Endothelial cell of umbilical vein (primary cell): Measurements from ENCODE around the gene KIF24. TPM values are rescaled to one million over a fixed set of nuclear protein-coding genes. Genes with fewer than 3 reads are reported as not detected.

Source experiments
- BruUV-seq: library from RNA; stranded (reverse); fragments of 400-500 nt; replicated peaks from 2 replicates; lab custom pipeline; 2021; lab: Mats Ljungman, UMichigan
- CTCF ChIA-PET: fragments of 300-600, 350-600 bp; sonication (Branson Sonifier 250); formaldehyde crosslinking; loops from one replicate; lab custom pipeline; 2021; ENCODE audit warnings: antibody characterized with exemption, inconsistent platforms; lab: Charles Lee
- POLR2A ChIA-PET: fragments of 300-600, 350-600 bp; sonication (Branson Sonifier 250); formaldehyde crosslinking; loops from one replicate; lab custom pipeline; 2021; ENCODE audit warnings: antibody characterized with exemption, inconsistent platforms; lab: Charles Lee
- DNase-seq: peaks from one replicate; pipeline ENCODE4 v3.0.0-alpha.2; 2011; ENCODE audit warnings: low read depth, low spot score
- FAIRE-seq: peaks from 2 replicates; lab custom pipeline; 2011; peaks lifted over from hg19 to GRCh38; lab: Jason Lieb, UNC
- H2AFZ ChIP-seq: 2 replicates; pipeline ENCODE4 v1.6.0; 2012; ENCODE audit warnings: low read depth, low read length, control low read depth, inconsistent platforms
- H3K27ac ChIP-seq: 2 replicates; pipeline ENCODE4 v1.5.1; 2011; ENCODE audit warnings: low read depth, mild to moderate bottlenecking, control low read depth, low read length, moderate library complexity; ENCODE audit not compliant: insufficient read depth
- H3K27me3 ChIP-seq, 2 experiments: 2 replicates each; pipeline versions ENCODE4 v1.6.0 to v1.6.1; 2011; ENCODE audit warnings: low read length in 2 of 2, mixed read lengths in 1 of 2; ENCODE audit not compliant: control insufficient read depth in 2 of 2, insufficient read depth in 2 of 2
- H3K36me3 ChIP-seq, 2 experiments: 2 replicates in 1 of 2; 3 replicates in 1 of 2; pipeline ENCODE4 v1.5.1; 2011; ENCODE audit warnings: low read length in 2 of 2, mild to moderate bottlenecking in 1 of 2, moderate library complexity in 1 of 2; ENCODE audit not compliant: control insufficient read depth in 2 of 2, insufficient read depth in 2 of 2; ENCODE audit errors: extremely low read depth in 1 of 2
- H3K4me1 ChIP-seq: 3 replicates; pipeline ENCODE4 v1.5.1; 2011; ENCODE audit warnings: mild to moderate bottlenecking, low read length; ENCODE audit not compliant: control insufficient read depth, insufficient read depth; ENCODE audit errors: extremely low read depth
- H3K4me2 ChIP-seq: 2 replicates; pipeline ENCODE4 v1.6.1; 2011; ENCODE audit warnings: low read length, control low read depth, mixed read lengths; ENCODE audit not compliant: insufficient read depth
- H3K4me3 ChIP-seq, 3 experiments: fragments of 200-600 bp in 1 of 3; sonication (generic), shearing (Covaris generic) in 1 of 3; replicated peaks in 1 of 3; 2 replicates each; pipeline ENCODE4 v1.5.1; 2011 to 2016; ENCODE audit warnings: control low read depth in 3 of 3, low read length in 3 of 3, mild to moderate bottlenecking in 2 of 3, inconsistent platforms in 1 of 3, low read depth in 1 of 3, moderate library complexity in 1 of 3; ENCODE audit not compliant: insufficient read depth in 1 of 3
- H3K79me2 ChIP-seq: 2 replicates; pipeline ENCODE4 v1.6.0; 2012; ENCODE audit warnings: low read length, inconsistent platforms; ENCODE audit not compliant: control insufficient read depth, insufficient read depth
- H3K9ac ChIP-seq: replicated peaks from 2 replicates; pipeline ENCODE3; 2011; ENCODE audit warnings: low read length, control low read depth; ENCODE audit not compliant: insufficient read depth; ENCODE audit errors: extremely low read depth
- H3K9me1 ChIP-seq: replicated peaks from 3 replicates; pipeline ENCODE4 v1.6.0; 2011; ENCODE audit warnings: mild to moderate bottlenecking, low read length; ENCODE audit not compliant: control insufficient read depth, insufficient read depth; ENCODE audit errors: extremely low read depth
- H3K9me3 ChIP-seq: replicated peaks from 2 replicates; pipeline ENCODE4 v1.5.1; 2012; ENCODE audit warnings: low read length, inconsistent platforms; ENCODE audit not compliant: control insufficient read depth, insufficient read depth
- H4K20me1 ChIP-seq: replicated peaks from 2 replicates; pipeline ENCODE3; 2011; ENCODE audit warnings: mild to moderate bottlenecking, low read length; ENCODE audit not compliant: control insufficient read depth, insufficient read depth; ENCODE audit errors: extremely low read depth
- CTCF ChIP-seq, 2 donors: IDR thresholded peaks; 1 replicate in 1 of 2; 2 replicates in 1 of 2; pipeline ENCODE4 v1.5.1; 2011; ENCODE audit warnings: low read length in 2 of 2, mild to moderate bottlenecking in 2 of 2, moderate library complexity in 2 of 2, control low read depth in 1 of 2, inconsistent platforms in 1 of 2, low read depth in 1 of 2; ENCODE audit not compliant: insufficient read depth in 1 of 2; ENCODE audit errors: extremely low read depth in 1 of 2
- EZH2 ChIP-seq: IDR thresholded peaks from 2 replicates; pipeline ENCODE4 v1.6.1; 2012; ENCODE audit warnings: borderline replicate concordance, low read depth, mild to moderate bottlenecking, moderate library complexity, low read length, inconsistent platforms; ENCODE audit not compliant: severe bottlenecking
- FOS ChIP-seq: IDR thresholded peaks from 2 replicates; pipeline ENCODE4 v1.6.1; 2011; ENCODE audit warnings: mild to moderate bottlenecking, low read length, moderate library complexity, borderline replicate concordance; ENCODE audit not compliant: insufficient read depth
- GATA2 ChIP-seq: IDR thresholded peaks from 2 replicates; pipeline ENCODE4 v1.7.0; 2011; ENCODE audit warnings: low read depth, mild to moderate bottlenecking, moderate library complexity, mixed read lengths, low read length; ENCODE audit not compliant: insufficient read length, insufficient read depth
- JUN ChIP-seq: IDR thresholded peaks from 2 replicates; pipeline ENCODE4 v1.6.1; 2011; ENCODE audit warnings: borderline replicate concordance, low read depth; ENCODE audit not compliant: insufficient read length, insufficient read depth
- MAX ChIP-seq: IDR thresholded peaks from 2 replicates; pipeline ENCODE4 v1.6.1; 2011; ENCODE audit not compliant: insufficient read depth, insufficient read length
- MYC ChIP-seq: IDR thresholded peaks from one replicate; pipeline ENCODE4 v1.6.1; 2011; ENCODE audit warnings: mild to moderate bottlenecking, low read depth, low read length
- POLR2A ChIP-seq: IDR thresholded peaks from 2 replicates; pipeline ENCODE4 v1.6.1; 2012; ENCODE audit warnings: low read depth, mild to moderate bottlenecking, control low read depth, low read length
- POLR2AphosphoS5 ChIP-seq: IDR thresholded peaks from 2 replicates; pipeline ENCODE4 v1.6.1; 2012; ENCODE audit warnings: low read depth, mild to moderate bottlenecking, control low read depth, low read length, moderate library complexity; ENCODE audit not compliant: insufficient read depth
- dilution Hi-C: fragments of 300-500 bp; cut with MboI; formaldehyde crosslinking; loops from one replicate; pipeline ENCODE4 v1.15.0; 2019; ENCODE audit warnings: low sequenced_read_pairs; ENCODE audit not compliant: extremely low pct_ligation_motif_present
- intact Hi-C: fragments of 100-400 bp; cut with micrococcal nuclease; formaldehyde crosslinking; loops from one replicate; pipeline ENCODE4 v1.10.0; 2022
- polyA plus RNA-seq, 4 experiments: library from polyadenylated mRNA; depleted of rRNA in 3 of 4; stranded (reverse) in 3 of 4; unstranded in 1 of 4; fragments of >200 nt; gene quantifications; 2 replicates each; pipeline versions ENCODE4 v1.2.1 to v1.2.3, GENCODE V29; 2011 to 2012; ENCODE audit warnings: missing spikeins in 1 of 4
- total RNA-seq: library from RNA; stranded (reverse); gene quantifications from 2 replicates; pipeline ENCODE4 v1.2.3, GENCODE V29; 2021

Gene KIF24
- total and polyA plus RNA-seq, 2 donors (not counting 3 experiments of a cell fraction or from before 2014, with no cell fraction given) = 2.1 to 4.8 TPM

GRCh38 chr9:34322899-34323591 is 6.0 kb downstream of the KIF24 start:
- DNase-seq (no peak), FAIRE-seq (no peak)
- Histone ChIP-seq H3K36me3 (no peaks in the 10 kb centered on the region), H3K27ac (no peak overlapping the region), H3K4me3 (no peak overlapping the region), H3K9ac (no peak overlapping the region), H3K9me3 (no peaks in the 10 kb centered on the region), H4K20me1 (no peaks in the 10 kb centered on the region), H2AFZ (no peak overlapping the region), H3K79me2 (peaks cover 8% of the 10 kb centered on the region), H3K27me3 (no peaks in the 10 kb centered on the region), H3K4me1 (peaks cover 3% of the 10 kb centered on the region), H3K9me1 (no peaks in the 10 kb centered on the region), H3K4me2 (no peak overlapping the region)
- no peak for TF ChIP-seq POLR2AphosphoS5
- TF ChIP-seq FOS = no peak
- TF ChIP-seq MYC = no peak
- no peak for TF ChIP-seq POLR2A
- TF ChIP-seq GATA2 = no peak
- TF ChIP-seq JUN = no peak
- no peak for TF ChIP-seq MAX
- TF ChIP-seq CTCF (IDR thresholded peaks at IDR 0.05; ENCODE audit: extremely low read depth in 1 of 2, insufficient read depth in 1 of 2, low read depth in 1 of 2, low read length in 2 of 2) = no peak
- no peak for TF ChIP-seq EZH2
- ChIA-PET CTCF (no interaction called here), POLR2A (no interaction called here)
- BruUV-seq = no TSS peak
- intact Hi-C loops (no loop called here), dilution Hi-C loops (no loop called here)
